ENCODE data around the gene RASA3.

Gene RASA3

DNA sequence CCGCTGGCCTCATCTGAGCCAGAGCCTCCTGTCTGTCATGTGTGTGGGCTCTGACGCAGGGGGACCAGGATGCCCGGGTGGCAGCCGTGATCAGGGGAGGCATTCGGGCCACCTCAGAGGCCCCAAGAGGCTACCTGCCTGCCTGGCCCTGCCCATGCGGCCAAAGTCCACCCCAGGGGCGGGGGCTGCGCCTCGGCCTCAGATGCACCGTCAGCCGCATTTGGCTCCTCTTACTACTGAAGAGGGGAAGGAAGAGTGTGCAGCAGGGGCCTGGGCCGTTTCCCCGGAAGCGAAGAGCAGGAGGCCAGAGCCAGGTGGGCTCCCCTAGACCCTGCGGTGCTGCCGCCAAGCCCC is 192.5 kb downstream of the RASA3 start:
- WGBS, 2 experiments: 88 to 89% methylated on average over 16 of the region's 16 CpGs
- Histone ChIP-seq H3K36me3 (ENCODE audit: control insufficient read depth, insufficient read depth, low read length) (no peaks in the 10 kb centered on the region), H3K9me3 (ENCODE audit: control insufficient read depth, low read length) (no peaks in the 10 kb centered on the region), H3K4me1 (ENCODE audit: control insufficient read depth, insufficient read depth, low read length) (peaks cover 19% of the 10 kb centered on the region), H3K27me3 (ENCODE audit: control insufficient read depth, insufficient read depth, low read length, poor library complexity, severe bottlenecking) (no peaks in the 10 kb centered on the region), H3K4me3 (ENCODE audit: insufficient read depth, low read depth, low read length) (no peak overlapping the region), H3K27ac (ENCODE audit: insufficient read depth, low read depth, low read length, poor library complexity, severe bottlenecking) (no peak overlapping the region)

DNA sequence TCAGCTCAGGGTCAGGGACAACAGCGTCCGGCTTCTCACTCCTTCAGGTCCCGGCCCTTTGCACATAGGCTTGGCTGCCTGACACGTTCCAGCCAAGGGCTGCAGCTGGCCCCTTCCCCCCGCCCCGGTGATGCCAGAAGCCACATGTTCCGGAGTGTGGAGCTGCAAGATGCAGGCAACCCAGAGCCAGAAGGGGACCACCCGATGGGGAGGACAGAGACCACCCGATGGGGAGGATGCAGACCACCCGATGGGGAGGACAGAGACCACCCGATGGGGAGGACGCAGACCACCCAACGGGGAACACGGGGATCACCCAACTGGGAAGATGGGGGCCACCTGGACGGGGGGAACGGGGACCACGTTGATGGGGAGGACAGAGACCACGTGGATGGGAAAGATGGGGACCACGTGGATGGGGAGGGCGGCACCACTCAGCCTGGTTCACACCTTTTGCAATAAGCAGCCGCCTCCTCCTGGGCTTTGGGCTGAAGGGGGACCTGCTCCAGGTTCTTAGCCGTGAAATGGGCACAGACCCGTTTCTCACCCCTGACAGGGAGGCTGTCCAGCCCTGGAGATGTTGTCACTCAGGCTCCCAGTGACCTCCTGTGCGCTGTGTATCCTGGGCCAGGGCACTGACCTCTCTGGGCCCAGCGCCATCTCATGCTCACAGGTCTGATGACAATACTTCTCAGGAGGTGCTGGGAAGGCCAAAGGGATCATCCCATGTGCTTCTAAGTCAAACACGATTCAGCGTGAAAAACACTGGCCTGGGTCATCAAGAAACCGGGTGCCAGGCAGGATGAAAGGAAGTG is 193.1 kb downstream of the RASA3 start:
- 92 to 93% methylated on average over 28 of the region's 28 CpGs for WGBS, 2 experiments
- H3K4me1 ChIP-seq (ENCODE audit: control insufficient read depth, insufficient read depth, low read length): peaks cover 23% of the 10 kb centered on the region
- no peaks in the 10 kb centered on the region for H3K36me3 ChIP-seq (ENCODE audit: control insufficient read depth, insufficient read depth, low read length)
- H3K27ac ChIP-seq (ENCODE audit: insufficient read depth, low read depth, low read length, poor library complexity, severe bottlenecking): no peak overlapping the region
- no peaks in the 10 kb centered on the region for H3K9me3 ChIP-seq (ENCODE audit: control insufficient read depth, low read length)
- H3K4me3 ChIP-seq (ENCODE audit: insufficient read depth, low read depth, low read length): no peak overlapping the region
- no peaks in the 10 kb centered on the region for H3K27me3 ChIP-seq (ENCODE audit: control insufficient read depth, insufficient read depth, low read length, poor library complexity, severe bottlenecking)

DNA sequence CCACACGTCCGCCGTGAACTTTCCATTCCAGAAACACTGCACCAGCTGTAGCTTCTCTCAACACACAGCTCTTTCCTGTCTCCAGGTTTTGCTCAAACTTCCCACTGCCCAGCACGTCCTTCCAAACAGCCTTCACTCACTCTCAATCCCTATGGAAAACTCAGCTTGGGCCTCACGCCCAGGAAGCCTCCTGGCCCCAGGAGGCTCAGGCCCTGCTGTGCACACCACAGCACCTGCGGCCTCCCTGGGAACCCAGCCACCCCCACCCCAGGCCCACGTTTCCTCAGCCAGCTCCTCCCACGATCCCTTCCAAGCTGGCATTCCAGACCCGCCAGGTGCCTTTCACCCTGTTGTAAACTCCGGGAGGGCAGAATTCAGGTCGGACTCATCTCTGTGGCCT is 193.7 kb downstream of the RASA3 start:
- no peaks in the 10 kb centered on the region for H3K27me3 ChIP-seq (ENCODE audit: control insufficient read depth, insufficient read depth, low read length, poor library complexity, severe bottlenecking)
- H3K4me3 ChIP-seq (ENCODE audit: insufficient read depth, low read depth, low read length): no peak overlapping the region
- H3K9me3 ChIP-seq (ENCODE audit: control insufficient read depth, low read length): no peaks in the 10 kb centered on the region
- WGBS, 2 experiments: 83 to 84% methylated on average over 11 of the region's 11 CpGs
- no peaks in the 10 kb centered on the region for H3K36me3 ChIP-seq (ENCODE audit: control insufficient read depth, insufficient read depth, low read length)
- H3K4me1 ChIP-seq (ENCODE audit: control insufficient read depth, insufficient read depth, low read length): peaks cover 23% of the 10 kb centered on the region
- no peak overlapping the region for H3K27ac ChIP-seq (ENCODE audit: insufficient read depth, low read depth, low read length, poor library complexity, severe bottlenecking)

DNA sequence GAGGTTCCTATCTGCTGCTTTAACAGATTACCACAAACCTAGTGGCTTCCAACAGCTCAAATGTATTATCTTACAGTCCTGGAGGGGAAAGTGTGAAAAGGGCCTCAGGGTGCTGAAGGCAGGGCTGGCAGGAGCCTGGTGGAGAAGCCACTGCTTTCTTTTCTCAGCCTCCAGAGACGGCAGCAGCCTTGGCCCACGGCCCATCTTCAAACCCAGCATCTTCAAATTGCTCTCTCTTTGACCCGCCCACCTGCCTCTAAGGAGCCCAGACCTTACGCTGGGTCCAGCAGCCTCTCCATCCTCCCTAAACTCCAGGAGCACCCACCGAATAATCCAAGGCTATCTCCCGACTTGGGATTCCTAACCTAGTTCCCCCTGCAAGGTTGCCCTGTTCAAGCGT is 194.2 kb downstream of the RASA3 start:
- Histone ChIP-seq H3K36me3 (ENCODE audit: control insufficient read depth, insufficient read depth, low read length) (no peaks in the 10 kb centered on the region), H3K4me1 (ENCODE audit: control insufficient read depth, insufficient read depth, low read length) (peaks cover 23% of the 10 kb centered on the region), H3K9me3 (ENCODE audit: control insufficient read depth, low read length) (no peaks in the 10 kb centered on the region), H3K27me3 (ENCODE audit: control insufficient read depth, insufficient read depth, low read length, poor library complexity, severe bottlenecking) (no peaks in the 10 kb centered on the region), H3K4me3 (ENCODE audit: insufficient read depth, low read depth, low read length) (no peak overlapping the region), H3K27ac (ENCODE audit: insufficient read depth, low read depth, low read length, poor library complexity, severe bottlenecking) (no peak overlapping the region)
- WGBS, 2 experiments: 84 to 85% methylated on average over 7 of the region's 7 CpGs

DNA sequence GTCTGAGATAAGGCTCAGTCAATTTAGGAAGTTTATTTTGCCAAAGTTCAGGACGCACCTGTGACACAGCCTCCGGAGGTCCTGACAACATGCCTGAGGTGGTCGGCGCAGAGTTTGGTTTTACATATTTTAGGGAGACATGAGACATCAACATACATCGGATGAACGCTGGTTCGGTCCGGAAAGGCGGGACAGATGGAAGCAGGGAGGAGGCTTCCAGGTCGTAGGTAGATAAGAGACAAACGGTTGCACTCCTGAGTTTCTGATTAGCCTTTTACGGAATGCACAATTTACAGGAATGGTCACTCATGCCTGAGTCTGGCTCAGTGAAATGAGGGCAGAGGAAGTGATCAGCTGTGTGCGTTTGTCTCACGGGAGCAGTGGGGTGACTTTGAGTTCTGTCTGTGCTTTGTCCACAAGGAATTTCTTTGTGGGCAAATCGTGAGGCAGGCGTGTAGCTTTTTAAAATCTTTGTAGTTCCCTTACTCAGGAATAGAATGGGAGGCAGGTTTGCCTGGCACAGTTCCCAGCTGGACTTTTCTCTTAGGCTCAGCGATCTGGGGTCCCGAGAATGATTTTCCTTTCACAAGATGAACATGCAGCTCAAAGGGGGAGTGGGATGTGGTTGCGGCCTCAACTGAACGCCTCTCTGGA is 194.8 kb downstream of the RASA3 start:
- peaks cover 23% of the 10 kb centered on the region for H3K4me1 ChIP-seq (ENCODE audit: control insufficient read depth, insufficient read depth, low read length)
- H3K9me3 ChIP-seq (ENCODE audit: control insufficient read depth, low read length): no peaks in the 10 kb centered on the region
- no peaks in the 10 kb centered on the region for H3K36me3 ChIP-seq (ENCODE audit: control insufficient read depth, insufficient read depth, low read length)
- no peak overlapping the region for H3K4me3 ChIP-seq (ENCODE audit: insufficient read depth, low read depth, low read length)
- no peak overlapping the region for H3K27ac ChIP-seq (ENCODE audit: insufficient read depth, low read depth, low read length, poor library complexity, severe bottlenecking)
- WGBS, 2 experiments: 91 to 93% methylated on average over 20 of the region's 20 CpGs
- no peaks in the 10 kb centered on the region for H3K27me3 ChIP-seq (ENCODE audit: control insufficient read depth, insufficient read depth, low read length, poor library complexity, severe bottlenecking)

DNA sequence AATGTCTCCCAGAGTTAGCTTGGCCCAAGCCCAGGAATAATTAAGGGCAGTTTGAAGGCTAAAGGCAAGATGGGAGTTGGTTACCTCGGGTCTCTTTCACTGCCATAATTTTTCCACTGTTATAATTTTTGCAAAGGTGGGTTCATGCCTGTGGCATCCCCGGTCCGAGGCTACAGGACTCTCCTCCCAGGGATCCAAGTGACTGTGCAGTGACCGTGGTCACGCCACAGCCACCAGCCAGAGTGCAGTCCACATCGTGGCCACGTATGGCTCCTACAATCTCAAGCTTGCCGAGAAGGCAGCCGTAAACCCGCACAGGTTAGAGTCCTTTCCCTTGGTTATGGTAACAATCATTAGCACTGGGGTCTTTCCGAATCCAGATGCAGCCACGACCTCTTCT is 195.3 kb downstream of the RASA3 start:
- H3K4me3 ChIP-seq (ENCODE audit: insufficient read depth, low read depth, low read length): no peak overlapping the region
- no peaks in the 10 kb centered on the region for H3K9me3 ChIP-seq (ENCODE audit: control insufficient read depth, low read length)
- no peaks in the 10 kb centered on the region for H3K27me3 ChIP-seq (ENCODE audit: control insufficient read depth, insufficient read depth, low read length, poor library complexity, severe bottlenecking)
- no peak overlapping the region for H3K27ac ChIP-seq (ENCODE audit: insufficient read depth, low read depth, low read length, poor library complexity, severe bottlenecking)
- no peaks in the 10 kb centered on the region for H3K36me3 ChIP-seq (ENCODE audit: control insufficient read depth, insufficient read depth, low read length)
- WGBS, 2 experiments: 95 to 96% methylated on average over 12 of the region's 12 CpGs
- H3K4me1 ChIP-seq (ENCODE audit: control insufficient read depth, insufficient read depth, low read length): peaks cover 23% of the 10 kb centered on the region

DNA sequence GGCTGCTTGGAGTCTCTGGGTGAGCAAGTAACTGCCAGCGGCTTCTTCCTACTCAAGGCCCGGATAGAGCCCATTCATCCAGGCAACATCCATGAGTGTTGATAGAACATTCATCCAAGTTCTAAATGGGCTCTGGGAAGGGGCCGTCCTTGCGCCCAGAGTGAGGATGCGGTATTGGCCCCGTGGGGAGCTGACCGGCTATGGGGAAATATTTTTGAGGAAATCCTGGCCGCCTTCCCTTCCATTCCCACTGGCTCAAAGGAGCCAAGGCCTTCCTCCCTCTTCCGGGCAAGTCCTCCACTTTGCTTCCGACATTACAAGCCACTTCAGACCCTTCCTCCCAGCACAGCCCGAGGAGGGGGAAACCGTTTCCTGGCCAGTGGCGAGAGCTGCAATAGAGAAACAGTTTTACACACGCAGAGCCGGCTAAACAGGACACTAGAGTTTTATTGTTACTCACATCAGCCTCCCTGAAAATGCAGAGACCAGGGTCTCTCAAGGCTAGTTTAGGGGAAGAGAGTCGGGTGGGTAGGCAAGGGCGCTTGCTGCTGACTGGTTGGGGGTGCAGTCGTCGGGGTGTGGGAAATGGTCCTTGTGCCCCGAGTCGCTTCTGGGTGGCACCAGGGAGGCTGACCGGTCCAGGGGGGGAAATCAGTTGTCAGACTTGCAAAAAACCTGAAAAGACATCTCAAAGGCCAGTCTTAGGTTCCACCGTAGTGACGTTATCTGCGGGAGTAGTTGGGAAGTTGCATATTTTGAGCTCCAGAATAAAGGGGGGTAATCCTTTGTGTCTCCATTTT is 196.1 kb downstream of the RASA3 start:
- no peak overlapping the region for H3K4me3 ChIP-seq (ENCODE audit: insufficient read depth, low read depth, low read length)
- no peaks in the 10 kb centered on the region for H3K9me3 ChIP-seq (ENCODE audit: control insufficient read depth, low read length)
- H3K36me3 ChIP-seq (ENCODE audit: control insufficient read depth, insufficient read depth, low read length): no peaks in the 10 kb centered on the region
- H3K27ac ChIP-seq (ENCODE audit: insufficient read depth, low read depth, low read length, poor library complexity, severe bottlenecking): no peak overlapping the region
- no peaks in the 10 kb centered on the region for H3K27me3 ChIP-seq (ENCODE audit: control insufficient read depth, insufficient read depth, low read length, poor library complexity, severe bottlenecking)
- H3K4me1 ChIP-seq (ENCODE audit: control insufficient read depth, insufficient read depth, low read length): peaks cover 23% of the 10 kb centered on the region
- 94 to 96% methylated on average over 25 of the region's 25 CpGs for WGBS, 2 experiments

DNA sequence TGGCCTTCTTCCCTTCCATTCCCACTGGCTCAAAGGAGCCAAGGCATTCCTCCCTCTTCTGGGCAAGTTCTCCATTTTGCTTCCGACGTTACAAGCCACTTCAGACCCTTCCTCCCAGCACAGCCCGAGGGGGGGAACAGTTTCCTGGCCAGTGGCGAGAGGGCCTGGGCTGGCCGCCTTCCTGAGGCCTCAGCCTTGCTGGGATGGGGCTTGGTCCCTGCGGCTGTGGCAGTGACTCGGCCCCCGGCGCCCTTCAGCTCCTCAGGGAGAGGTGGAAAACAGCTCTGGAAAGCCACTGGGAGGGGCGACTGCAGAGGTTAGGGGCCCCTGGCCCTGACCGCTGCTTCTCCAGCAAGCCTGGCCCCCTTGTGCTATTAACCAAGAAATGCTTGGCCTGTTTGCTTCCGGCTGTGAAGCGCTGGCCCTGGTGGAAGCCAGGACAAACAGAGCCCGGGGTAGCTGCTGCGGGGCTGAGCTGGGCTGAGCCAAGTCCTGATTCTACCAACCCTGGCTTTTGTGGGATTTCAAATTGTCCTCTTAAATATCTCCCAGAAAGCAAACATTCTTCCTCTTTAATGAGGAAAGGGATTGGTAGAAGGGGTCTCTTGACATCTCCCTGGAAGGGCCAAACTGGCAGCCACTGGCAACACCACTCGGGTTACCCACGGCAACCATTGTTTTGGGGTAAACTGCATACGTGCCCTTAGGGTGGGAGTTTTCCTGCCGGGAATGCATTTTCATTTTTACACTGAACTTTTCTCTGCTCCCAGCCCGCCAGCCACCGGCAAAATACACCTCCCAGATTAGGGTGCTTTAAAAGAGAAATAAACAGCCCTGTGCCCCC is 197.2 kb downstream of the RASA3 start:
- 70 to 74% methylated on average over 21 of the region's 21 CpGs for WGBS, 2 experiments
- no peaks in the 10 kb centered on the region for H3K36me3 ChIP-seq (ENCODE audit: control insufficient read depth, insufficient read depth, low read length)
- H3K4me3 ChIP-seq (ENCODE audit: insufficient read depth, low read depth, low read length): no peak overlapping the region
- no peaks in the 10 kb centered on the region for H3K9me3 ChIP-seq (ENCODE audit: control insufficient read depth, low read length)
- no peaks in the 10 kb centered on the region for H3K27me3 ChIP-seq (ENCODE audit: control insufficient read depth, insufficient read depth, low read length, poor library complexity, severe bottlenecking)
- peak overlapping the region; percentile 84 for H3K27ac ChIP-seq (ENCODE audit: insufficient read depth, low read depth, low read length, poor library complexity, severe bottlenecking)
- H3K4me1 ChIP-seq (ENCODE audit: control insufficient read depth, insufficient read depth, low read length): peaks cover 23% of the 10 kb centered on the region

DNA sequence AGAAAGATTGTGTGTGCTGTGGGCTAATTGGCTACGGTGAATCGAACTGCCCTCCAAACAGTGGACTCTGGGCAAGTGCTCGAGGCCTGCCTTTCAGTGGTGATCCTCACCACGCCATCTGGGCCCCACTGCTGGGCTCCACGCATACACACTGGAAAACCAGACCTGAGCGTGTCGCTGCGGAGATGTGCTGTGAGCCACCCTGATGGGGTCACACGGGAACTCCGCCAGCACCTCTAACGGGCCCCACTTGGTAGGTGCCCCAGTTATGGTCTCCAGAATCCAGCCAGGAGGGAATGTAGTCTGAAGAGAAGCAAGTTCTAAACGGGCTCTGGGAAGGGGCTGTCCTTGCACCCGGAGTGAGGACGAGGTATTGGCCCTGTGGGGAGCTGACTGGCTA is 197.8 kb downstream of the RASA3 start:
- no peaks in the 10 kb centered on the region for H3K9me3 ChIP-seq (ENCODE audit: control insufficient read depth, low read length)
- no peak overlapping the region for H3K4me3 ChIP-seq (ENCODE audit: insufficient read depth, low read depth, low read length)
- WGBS, 2 experiments: 92 to 94% methylated on average over 14 of the region's 14 CpGs
- peak overlapping the region; percentile 84 for H3K27ac ChIP-seq (ENCODE audit: insufficient read depth, low read depth, low read length, poor library complexity, severe bottlenecking)
- peaks cover 23% of the 10 kb centered on the region for H3K4me1 ChIP-seq (ENCODE audit: control insufficient read depth, insufficient read depth, low read length)
- no peaks in the 10 kb centered on the region for H3K27me3 ChIP-seq (ENCODE audit: control insufficient read depth, insufficient read depth, low read length, poor library complexity, severe bottlenecking)
- no peaks in the 10 kb centered on the region for H3K36me3 ChIP-seq (ENCODE audit: control insufficient read depth, insufficient read depth, low read length)
